HT-29 (cell line): ENCODE results near the gene B4GALNT2. TPM values are rescaled to one million over a fixed set of nuclear protein-coding genes. Genes with fewer than 3 reads are reported as not detected.

Experiments used
- DNase-seq: peaks from one replicate; pipeline ENCODE4 v3.0.0-alpha.2; 2015; ENCODE audit warnings: low spot score
- total RNA-seq: library from RNA; depleted of rRNA; stranded (reverse); fragments of >200 nt; shearing (Covaris generic); gene quantifications from 2 replicates; pipeline ENCODE4 v1.2.3, GENCODE V29; 2014

Gene B4GALNT2
- total RNA-seq, 1 experiment from 2014 or later = not detected

DNA sequence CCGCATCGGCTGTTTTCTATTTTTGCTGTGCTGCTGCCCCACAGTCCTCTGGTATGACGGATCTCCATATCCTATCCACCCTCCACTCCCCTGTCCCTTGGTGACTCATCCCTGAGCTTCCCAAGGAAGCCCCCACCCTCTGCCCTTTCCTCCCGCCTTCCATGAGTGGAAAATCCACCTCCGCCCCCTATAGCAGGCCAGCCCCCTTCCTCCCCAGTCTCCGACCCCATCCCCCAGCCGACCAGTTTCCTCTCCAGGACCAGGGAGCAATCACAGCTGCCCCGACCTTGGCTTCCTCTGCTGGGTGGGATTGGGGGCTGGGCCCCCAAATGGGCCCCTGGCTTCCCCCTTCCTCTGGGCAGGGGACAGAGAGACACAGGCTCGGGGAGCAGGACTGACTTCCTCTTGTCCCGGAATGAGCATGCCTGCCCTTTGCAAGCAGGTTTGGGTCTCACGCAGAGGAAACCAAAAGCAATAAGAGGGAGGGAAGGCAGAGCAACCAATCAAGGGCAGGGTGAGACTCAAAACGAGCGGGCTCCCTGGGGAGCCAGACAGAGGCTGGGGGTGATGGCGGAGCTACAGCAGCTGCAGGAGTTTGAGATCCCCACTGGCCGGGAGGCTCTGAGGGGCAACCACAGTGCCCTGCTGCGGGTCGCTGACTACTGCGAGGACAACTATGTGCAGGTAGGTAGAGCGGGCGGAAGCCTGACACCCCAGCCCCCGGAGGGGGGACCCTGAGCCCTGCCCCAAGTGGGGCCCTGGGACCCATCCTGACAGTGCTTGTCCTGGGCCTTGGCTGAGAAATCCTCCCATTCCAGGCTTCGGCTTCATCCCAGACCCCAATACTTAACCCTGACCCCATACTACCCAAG is 77.8 kb downstream of the B4GALNT2 start, which contains the start of the genes ABI3 and GNGT2:
Gene ABI3, plus strand, starts transcription at position 550 of the 872 bp plus-strand sequence. Its CDS starts 18 bp downstream, at position 568.
Gene GNGT2, minus strand, starts transcription at position 417 of the 872 bp plus-strand sequence. CDS start 3,152 bp downstream, outside the sequence.
- no peak for DNase-seq

DNA sequence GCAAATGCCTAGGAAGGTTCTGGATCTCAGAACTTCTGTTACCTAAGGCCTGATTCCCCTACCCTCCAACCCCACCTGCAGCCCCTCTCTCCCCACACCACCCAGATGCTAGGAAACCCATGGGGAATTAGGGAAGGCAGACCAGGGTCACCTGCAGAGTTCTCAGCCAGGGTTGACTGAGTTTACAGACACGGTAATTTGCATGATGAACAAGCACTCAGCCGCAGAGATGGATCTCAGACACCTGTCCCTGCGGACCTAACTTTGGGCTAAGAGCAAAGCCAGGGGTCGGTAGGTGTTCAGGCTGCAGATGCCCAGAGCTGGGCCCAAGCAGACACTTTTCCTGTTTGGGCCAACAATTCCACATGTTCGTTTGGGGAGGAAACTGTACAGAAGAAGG is 80.8 kb downstream of the B4GALNT2 start:
- DNase-seq = no peak

DNA sequence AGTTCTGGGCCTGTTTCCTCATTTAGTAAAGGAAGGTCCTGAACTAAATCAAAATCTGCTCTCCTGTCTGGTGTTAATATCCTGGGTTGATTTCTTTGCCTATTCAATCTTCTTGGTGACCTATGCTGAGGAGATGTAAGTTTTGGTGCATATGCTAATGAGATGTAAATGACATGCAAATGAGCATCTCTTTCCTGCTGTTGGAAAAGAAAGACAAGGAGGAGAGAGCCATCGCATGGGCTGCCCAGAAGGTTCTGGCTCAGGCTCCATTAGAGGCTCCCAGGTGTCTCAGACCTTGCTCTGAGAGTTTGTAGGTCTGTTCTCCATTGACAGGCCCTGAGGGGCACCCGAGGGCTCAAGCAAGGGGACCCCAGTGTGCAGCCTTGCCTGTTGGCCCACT is 81.3 kb downstream of the B4GALNT2 start:
- no peak for DNase-seq

DNA sequence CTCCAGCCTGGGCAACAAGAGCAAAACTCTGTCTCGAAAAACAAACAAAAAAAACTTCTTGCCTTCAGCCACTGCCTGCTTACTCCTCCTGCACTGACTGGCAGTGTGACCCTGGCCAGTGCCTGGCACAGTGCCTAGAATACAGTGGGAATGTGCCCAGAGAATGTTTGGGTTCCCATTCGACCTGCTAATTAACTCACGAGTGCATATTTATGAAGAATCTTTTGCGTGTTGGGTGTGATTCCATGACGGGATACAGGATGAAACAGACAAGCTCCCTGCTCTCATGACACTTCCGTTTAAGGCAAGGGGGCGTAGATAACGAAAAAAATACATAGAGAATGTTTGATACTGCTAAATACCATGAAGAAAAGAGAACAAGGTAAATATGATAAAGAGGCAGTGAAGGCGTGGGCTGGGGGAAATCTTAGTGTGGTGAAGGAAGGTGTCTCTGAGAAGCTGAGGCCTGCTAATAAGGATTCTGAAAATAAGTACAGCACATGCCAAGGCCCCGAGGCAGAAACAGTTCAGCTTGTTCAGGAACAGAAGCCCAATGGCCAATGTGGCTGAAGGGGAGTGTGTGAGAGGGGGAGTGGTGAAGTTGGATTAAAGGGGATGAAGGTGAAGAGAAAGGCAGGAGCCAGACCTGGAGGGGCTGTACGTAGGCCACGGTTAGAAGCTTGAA is 82.2 kb downstream of the B4GALNT2 start:
- DNase-seq = no peak

DNA sequence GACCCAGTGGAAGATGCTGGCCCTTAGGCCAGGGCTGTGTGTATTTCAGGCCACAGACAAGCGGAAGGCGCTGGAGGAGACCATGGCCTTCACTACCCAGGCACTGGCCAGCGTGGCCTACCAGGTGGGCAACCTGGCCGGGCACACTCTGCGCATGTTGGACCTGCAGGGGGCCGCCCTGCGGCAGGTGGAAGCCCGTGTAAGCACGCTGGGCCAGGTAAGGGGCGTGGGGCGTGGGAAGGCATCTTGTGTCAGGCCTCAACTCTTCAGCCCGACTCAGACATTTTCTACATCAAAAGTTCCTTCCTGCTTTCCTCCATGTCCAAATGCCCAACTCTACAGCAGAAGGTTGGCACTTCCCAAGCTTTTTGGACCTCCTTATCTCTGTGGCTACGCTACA is 83.9 kb downstream of the B4GALNT2 start:
- DNase-seq = no peak

DNA sequence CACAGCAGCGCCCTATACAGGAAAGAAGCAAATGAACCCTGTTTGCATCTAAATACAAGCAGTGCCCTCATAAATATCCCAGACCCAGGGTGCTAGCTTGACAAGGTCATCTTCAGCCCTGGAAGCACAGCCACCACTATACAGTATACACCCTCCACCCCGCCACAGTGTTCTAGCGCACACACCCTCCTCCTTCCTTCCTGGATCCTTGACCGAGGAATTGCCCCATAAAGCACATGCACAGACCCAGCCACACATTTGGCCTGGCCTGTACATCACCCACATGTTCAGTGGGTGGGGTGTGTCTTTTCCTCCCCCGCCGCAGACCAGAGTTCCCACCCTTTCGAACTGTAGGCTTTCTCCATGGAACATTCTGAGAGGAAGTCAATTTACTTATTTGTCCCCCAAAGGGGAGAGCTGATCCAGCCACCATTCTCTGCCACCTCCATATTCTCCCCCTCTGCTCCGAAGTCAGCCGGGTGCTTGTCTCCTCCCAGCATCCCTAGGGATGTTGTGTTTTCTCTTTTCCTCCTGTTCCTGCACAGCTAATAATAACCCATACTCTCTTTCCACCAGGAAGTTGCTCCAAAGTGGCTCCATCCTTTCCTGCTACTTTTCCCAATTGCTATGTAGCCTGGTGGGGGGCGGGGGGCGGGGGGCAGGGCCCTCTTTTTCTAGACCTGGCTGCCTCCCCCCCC is 84.5 kb downstream of the B4GALNT2 start:
- no peak for DNase-seq

DNA sequence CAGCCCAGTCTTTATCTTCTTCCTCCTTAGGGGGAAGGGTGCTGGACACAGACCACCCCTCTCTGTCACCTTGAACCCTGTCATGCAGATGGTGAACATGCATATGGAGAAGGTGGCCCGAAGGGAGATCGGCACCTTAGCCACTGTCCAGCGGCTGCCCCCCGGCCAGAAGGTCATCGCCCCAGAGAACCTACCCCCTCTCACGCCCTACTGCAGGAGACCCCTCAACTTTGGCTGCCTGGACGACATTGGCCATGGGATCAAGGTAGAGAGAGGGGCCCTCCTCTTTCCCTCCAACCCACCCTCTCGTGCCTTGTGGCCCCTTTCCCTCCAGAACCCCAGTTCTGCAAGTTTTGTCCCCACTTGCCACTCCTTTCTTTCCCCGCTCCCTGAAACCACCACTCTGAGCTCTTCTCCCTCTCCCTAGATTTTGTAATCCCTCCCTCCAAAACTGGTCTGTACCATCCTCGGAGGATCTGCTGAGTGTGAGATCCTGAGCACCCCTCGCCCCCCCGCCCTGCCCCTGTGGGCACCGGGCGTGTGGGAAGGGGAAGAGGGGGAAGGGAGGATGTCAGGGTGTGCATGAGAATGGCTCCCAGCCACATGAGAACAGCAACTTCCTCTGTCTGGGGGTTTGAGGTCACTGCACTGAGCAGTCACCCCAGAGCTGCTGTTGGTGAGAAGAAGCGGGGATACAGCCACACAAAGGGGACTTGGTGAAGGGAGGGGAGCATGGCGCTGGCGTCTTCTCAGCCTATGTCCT is 85.3 kb downstream of the B4GALNT2 start:
- DNase-seq = no peak

DNA sequence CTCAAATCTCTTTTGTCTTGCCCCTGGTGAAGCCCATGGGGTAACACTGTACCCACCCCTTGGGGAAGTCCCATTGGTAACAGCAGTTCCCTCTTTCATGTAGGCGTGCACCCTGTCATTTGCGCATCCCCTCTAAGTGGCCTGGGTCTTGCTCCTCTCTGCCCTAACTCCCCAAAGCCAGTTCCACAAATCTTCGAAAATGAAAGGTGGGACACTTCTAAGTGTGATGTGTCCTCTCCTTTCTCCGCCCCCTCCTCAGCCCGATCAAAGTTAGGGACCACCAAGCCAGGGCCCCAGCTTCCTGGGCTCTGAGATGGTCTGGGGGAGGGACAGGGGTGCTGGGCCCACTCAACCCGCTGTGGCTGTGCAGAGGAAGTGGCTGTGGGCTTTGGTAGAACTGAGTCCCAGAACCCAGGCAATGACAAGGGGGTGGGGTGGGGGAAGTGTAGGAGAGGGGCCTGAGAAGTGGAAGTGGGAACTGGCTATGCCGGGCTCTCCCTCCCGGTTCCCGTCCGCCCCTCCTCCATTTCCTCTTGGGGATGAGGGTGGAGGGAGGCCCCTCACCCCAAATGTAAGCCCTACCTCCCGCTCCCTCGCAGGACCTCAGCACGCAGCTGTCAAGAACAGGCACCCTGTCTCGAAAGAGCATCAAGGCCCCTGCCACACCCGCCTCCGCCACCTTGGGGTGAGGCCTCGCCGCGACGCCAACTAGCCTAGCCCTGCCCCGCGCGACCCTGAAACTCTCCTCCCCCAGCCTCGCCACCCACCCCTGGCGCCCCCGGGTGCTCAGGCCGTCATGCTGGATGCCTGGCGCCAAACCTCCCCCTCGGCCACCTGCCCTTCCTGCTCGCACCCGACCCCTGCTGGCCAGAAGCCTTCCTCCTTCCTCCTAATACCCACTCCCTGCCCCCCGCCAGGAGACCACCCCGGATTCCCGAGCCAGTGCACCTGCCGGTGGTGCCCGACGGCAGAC is 86.7 kb downstream of the B4GALNT2 start:
- no peak for DNase-seq

DNA sequence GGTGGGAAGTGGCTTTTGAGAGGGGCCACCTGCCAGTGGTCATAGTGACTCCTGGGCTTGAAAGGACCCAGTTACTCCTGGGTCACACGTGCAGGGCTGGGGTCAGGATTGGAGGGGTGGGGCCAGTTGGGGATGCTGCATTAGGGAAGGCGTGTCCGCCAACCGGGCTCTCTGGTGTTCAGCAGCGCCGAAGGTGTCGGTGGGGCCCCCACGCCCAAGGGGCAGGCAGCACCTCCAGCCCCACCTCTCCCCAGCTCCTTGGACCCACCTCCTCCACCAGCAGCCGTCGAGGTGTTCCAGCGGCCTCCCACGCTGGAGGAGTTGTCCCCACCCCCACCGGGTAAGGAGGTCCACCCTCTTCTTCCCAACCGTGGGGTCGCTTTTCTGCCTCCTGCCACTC is 87.4 kb downstream of the B4GALNT2 start:
- no peak for DNase-seq

DNA sequence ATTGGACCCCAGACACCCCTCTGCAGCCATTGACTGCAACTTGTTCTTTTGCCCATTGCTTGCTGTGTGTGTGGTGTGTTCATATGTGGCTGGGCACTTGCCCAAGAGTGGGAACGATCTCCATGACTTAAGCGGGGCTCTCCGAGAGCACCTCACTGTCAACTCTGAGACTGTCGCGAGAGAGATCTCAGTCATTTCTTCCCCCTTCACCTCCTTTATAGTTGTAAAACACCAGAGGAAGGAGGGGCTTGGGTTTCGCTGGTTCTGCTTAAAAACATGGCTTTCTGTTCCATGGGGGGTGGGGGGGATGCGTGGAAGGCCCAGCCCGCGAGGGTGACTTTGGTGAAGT is 90.6 kb downstream of the B4GALNT2 start:
- no peak for DNase-seq

DNA sequence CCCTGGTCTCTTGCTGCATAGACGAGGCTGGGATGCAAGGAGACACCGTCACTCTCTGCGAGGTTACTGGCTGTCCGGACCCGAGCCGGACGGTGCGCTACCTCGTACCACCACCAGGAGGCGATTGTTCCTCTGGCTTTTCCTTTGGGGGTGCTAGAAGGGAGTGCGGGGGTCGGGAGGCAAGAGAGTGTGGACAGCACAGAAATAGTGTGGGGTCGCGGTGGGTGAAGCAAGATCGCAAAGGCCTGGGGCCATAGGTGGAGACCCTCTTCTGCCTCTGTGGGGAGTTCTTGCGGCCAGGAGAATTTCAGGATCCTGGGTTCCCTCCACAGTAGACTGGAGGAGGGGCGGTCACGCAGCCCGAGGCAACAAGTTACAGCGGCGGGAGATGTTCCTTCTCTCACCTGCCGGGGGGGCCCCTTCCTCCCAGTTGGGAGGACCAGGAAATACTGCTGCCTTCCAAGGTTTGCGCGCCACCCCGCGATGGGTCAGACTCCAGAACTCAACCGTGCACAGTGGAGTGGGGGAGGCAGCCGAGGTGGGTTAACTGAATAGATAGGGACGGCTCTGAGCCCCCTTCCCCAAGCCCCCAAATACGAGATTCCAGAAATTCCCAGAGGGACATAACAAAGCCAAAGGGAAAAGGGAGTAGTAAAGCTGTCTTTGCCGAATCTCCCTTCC is 91.1 kb downstream of the B4GALNT2 start:
- DNase-seq = peak; percentile 43

DNA sequence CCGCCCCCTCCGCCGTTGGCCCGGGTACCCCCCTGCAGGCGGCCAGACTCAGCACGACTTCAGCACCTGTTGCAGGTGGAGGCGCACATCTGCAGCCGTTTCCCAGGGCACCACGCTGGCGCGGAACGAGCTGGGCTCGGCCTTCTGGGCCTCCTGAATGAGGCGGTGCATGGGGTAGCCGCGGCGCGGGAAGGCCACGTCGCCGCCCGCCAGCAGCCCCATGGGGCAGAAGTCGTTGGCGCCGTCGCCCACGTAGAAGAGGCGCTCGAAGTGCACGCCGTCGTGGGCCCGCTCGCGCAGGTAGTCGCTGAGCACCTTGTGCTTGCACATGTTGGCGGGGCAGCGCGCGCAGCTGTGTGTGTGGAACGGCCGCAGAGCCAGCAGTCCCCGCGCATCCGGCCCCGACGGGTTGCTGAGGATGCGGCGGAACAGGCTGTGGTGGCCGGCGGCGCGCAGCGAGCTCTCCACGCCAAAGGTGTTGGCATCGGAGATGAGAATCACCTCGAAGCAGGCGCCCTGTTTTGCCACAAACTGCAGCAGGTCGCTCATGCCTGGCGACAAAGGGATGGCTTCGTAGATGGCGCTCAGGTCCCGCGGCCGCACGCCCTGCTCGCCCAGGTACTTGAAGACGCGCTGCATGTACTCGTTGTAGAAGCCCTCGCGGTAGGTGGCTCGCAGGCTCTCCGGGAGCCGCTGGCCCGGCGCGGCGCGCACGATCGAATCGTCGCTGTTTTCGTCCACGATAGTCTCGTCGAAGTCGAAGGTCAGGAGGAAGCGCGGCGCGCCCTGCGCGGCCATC is 91.8 kb downstream of the B4GALNT2 start:
- no peak for DNase-seq

DNA sequence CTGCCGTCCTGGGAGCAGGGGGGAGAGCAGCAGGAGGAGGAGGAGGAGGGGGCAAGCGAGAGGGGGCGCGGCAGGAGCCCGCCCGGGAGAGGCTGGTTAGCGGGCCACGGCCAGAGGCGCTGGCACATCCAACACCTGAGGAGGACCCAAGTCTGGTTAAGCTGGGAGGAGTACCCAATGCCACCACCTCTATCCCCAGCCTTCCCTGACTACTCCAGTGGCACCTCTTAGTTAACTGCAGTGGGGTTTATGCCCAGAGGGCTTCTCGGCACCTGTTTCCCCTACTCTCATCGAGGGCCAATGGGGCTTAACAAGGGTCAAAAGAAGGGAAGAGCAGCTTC is 92.4 kb downstream of the B4GALNT2 start:
- DNase-seq = no peak

DNA sequence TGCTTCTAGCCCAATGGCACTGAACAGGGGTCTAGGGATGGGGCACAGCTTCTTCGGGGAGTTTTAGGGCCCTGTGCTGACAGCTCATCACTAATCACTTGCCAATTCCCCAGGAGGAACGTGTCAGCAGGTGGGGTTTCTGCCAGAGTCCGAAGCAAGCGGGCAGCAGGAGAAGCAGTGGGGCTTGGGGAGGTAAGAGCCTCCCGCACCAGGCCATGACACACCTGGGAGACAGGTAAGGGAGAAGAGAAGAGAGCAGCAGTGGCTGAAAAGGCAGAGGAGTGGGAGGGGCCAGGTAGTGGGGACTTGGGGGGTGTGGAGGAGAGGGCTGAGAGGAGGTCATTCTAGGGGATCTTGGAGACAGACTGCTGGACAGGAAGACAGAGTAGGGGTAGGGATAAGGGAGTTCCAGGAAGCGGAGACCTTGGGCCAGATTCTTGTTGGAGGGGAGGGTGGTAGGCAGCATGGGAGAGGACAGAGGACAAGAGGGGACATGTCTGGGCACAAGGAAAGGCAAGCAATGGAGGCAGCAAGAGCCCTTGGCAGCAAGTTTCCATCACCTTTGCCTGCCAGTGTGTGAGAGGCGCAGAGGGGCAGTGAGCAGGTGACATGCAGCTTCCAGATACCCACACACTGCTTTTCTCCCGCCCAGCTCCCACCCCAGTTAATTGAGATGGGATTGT is 93.1 kb downstream of the B4GALNT2 start:
- no peak for DNase-seq
